Lower leg skin (tissue), 4 donors: Measurements from ENCODE around the gene KRTAP4-2. TPM values are rescaled to one million over a fixed set of nuclear protein-coding genes. Genes with fewer than 3 reads are reported as not detected.
"Not testable (repeated sequence)": the region's sequence is repeated elsewhere in the genome, so short reads cannot be mapped to it uniquely, and the experiment has no call there.

Experiments used
- DNase-seq, 2 donors: peaks; one replicate each; pipeline ENCODE4 v3.0.0-alpha.2; 2019; ENCODE audit warnings: low spot score in 2 of 2
- H3K4me3 ChIP-seq: fragments of 200-600 bp; sonication (generic); 2 replicates; pipeline ENCODE4 v1.5.1; 2017; ENCODE audit warnings: mild to moderate bottlenecking, low read depth; ENCODE audit not compliant: poor library complexity, severe bottlenecking
- POLR2A ChIP-seq, 2 donors: fragments of 450-650 bp; IDR thresholded peaks; one replicate each; pipeline ENCODE4 v1.6.1; 2016 to 2017; ENCODE audit warnings: antibody characterized with exemption in 2 of 2, mild to moderate bottlenecking in 1 of 2, moderate library complexity in 1 of 2
- WGBS, 2 donors: methylation state at CpG; one replicate each; pipeline ENCODE4 v1.1.5; 2018; 5-methylcytosine and 5-hydroxymethylcytosine counted together
- intact Hi-C: fragments of 100-400 bp; cut with DNase I; formaldehyde crosslinking; loops from one replicate; pipeline ENCODE4 v1.15.0; 2023; ENCODE audit warnings: low total_unique reads
- total RNA-seq, 4 donors: library from RNA; depleted of rRNA; stranded (reverse); fragments of >200 nt; gene quantifications; one replicate each; pipeline ENCODE4 v1.1.0, GENCODE V29; 2016
- TF ChIP-seq, protein P1 (sequence below), 3 donors: fragments of 450-650 bp; IDR thresholded peaks; one replicate each; pipeline ENCODE4 v1.5.1; 2016; ENCODE audit warnings: antibody characterized with exemption in 3 of 3, mild to moderate bottlenecking in 3 of 3, moderate library complexity in 2 of 3

Gene KRTAP4-2
- total RNA-seq, 4 donors from 2014 or later, result 5.0 to 75.4 TPM; not detected in 2

- whole genome bisulfite sequencing, 2 donors, result 39 to 44% methylated on average over 1 of the region's 1 CpG
- intact Hi-C loops, result no loop called here
- DNase-seq, result no peak
- H3K4me3 ChIP-seq, result no peak overlapping the region
- TF ChIP-seq, protein P1, sequence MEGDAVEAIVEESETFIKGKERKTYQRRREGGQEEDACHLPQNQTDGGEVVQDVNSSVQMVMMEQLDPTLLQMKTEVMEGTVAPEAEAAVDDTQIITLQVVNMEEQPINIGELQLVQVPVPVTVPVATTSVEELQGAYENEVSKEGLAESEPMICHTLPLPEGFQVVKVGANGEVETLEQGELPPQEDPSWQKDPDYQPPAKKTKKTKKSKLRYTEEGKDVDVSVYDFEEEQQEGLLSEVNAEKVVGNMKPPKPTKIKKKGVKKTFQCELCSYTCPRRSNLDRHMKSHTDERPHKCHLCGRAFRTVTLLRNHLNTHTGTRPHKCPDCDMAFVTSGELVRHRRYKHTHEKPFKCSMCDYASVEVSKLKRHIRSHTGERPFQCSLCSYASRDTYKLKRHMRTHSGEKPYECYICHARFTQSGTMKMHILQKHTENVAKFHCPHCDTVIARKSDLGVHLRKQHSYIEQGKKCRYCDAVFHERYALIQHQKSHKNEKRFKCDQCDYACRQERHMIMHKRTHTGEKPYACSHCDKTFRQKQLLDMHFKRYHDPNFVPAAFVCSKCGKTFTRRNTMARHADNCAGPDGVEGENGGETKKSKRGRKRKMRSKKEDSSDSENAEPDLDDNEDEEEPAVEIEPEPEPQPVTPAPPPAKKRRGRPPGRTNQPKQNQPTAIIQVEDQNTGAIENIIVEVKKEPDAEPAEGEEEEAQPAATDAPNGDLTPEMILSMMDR (IDR thresholded peaks at IDR 0.05), result no peak
- TF ChIP-seq POLR2A (IDR thresholded peaks at IDR 0.05), result no peak
Observed at GRCh38 chr17:41211845-41212466, 33.9 kb upstream of the KRTAP4-2 start.

DNA sequence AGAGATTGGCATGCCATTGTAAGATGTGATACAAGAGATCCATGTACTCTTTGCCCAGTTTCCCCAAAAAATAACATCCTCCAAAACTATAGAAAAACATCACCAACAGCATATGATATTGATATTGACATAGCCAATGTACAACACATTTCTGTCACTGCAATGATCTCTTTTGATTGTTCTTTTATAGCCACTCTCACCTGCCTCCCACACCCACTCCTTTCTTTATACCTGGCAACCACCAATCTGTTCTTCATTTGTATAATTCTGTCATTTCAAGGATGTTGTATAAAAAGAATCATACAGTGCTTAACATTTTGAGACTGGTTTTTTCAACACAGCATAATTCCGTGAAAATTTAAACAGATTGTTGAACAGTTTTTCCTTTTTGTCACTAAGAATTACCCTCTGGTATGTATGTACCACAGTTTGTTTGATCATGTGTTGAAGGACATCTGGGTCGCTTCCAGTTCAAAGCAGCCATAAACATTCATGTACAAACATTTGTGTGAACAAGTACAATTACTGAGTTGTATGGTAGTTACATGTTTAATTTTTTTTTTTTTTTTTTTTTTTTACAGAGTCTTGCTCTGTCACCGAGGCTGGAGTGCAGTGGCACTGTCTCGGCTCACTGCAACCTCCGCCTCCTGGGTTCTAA lies 21.5 kb upstream of the KRTAP4-2 start:
- 59 to 69% methylated on average over 4 to 5 of the region's 5 CpGs for WGBS, 2 donors
- H3K4me3 ChIP-seq, result no peak overlapping the region
- no peak for DNase-seq
- no peak for TF ChIP-seq POLR2A (IDR thresholded peaks at IDR 0.05)
- intact Hi-C loops, result no loop called here

GRCh38 chr17:41196068-41196467 lies 18.0 kb upstream of the KRTAP4-2 start:
- intact Hi-C loops, result no loop called here
- TF ChIP-seq, protein P1 (IDR thresholded peaks at IDR 0.05), result no peak
- TF ChIP-seq POLR2A (IDR thresholded peaks at IDR 0.05), result no peak
- DNase-seq, result no peak
- WGBS, 2 donors, result 45 to 49% methylated on average over 1 of the region's 1 CpG
- no peak overlapping the region for H3K4me3 ChIP-seq

- no peak overlapping the region for H3K4me3 ChIP-seq
- TF ChIP-seq POLR2A (IDR thresholded peaks at IDR 0.05), result no peak
- TF ChIP-seq, protein P1 (IDR thresholded peaks at IDR 0.05), result no peak
- intact Hi-C loops, result no loop called here
- 83 to 90% methylated on average over 3 of the region's 3 CpGs for WGBS, 2 donors
- DNase-seq, result no peak
Observed at GRCh38 chr17:41190328-41190727, 12.3 kb upstream of the KRTAP4-2 start.

GRCh38 chr17:41189837-41190318 lies 11.9 kb upstream of the KRTAP4-2 start, which contains the start of gene KRTAP9-1:
Gene KRTAP9-1 (plus strand): TSS chr17:41189887. CDS start chr17:41189887, 0 bp downstream.
- WGBS, 2 donors, result 78 to 86% methylated on average over 1 of the region's 1 CpG
- intact Hi-C loops, DNase-seq, H3K4me3 ChIP-seq: not testable (repeated sequence)

- intact Hi-C loops, result no loop called here
- H3K4me3 ChIP-seq, result no peak overlapping the region
- WGBS, 2 donors, result 60 to 80% methylated on average over 2 of the region's 2 CpGs
- no peak for DNase-seq
- TF ChIP-seq POLR2A (IDR thresholded peaks at IDR 0.05), result no peak
Observed at GRCh38 chr17:41186872-41187271, 8.9 kb upstream of the KRTAP4-2 start.

DNA sequence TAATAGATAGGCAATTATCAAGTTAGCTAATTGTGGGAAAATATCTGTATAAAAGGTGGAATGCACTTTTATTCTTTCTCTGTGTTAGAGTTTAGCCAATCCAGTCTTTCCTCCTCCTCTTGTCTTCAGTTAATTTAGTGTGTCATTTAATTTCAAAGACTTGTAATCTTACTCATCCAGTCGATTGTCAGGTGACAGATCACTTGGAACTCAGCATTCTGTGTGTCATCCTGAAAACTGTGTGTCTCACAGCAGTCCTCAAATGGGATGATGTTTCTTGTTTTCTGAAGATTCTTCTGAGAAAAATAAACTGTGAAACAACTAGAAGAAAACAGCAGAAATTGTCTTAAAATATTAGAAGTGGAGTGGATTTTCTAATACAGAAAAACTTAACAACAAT lies 7.0 kb upstream of the KRTAP4-2 start:
- intact Hi-C loops, result no loop called here
- no peak for TF ChIP-seq POLR2A (IDR thresholded peaks at IDR 0.05)
- TF ChIP-seq, protein P1 (IDR thresholded peaks at IDR 0.05), result no peak
- DNase-seq, result no peak
- 33 to 45% methylated on average over 1 of the region's 1 CpG for WGBS, 2 donors
- no peak overlapping the region for H3K4me3 ChIP-seq
